Hepatocyte (in vitro differentiated cells): Measurements from ENCODE around the gene TBC1D2. TPM values are rescaled to one million over a fixed set of nuclear protein-coding genes. Genes with fewer than 3 reads are reported as not detected.

Experiments used
- DNase-seq: peaks from one replicate; pipeline ENCODE4 v3.0.0-alpha.2; 2016; ENCODE audit warnings: low spot score
- H2AFZ ChIP-seq: fragments of 200-600 bp; sonication (generic); 2 replicates; pipeline ENCODE4 v1.6.0; 2016; ENCODE audit warnings: antibody characterized with exemption, mild to moderate bottlenecking
- H3K27ac ChIP-seq: fragments of 200-600 bp; sonication (generic); 2 replicates; pipeline ENCODE4 v1.5.1; 2016; ENCODE audit warnings: mild to moderate bottlenecking
- H3K27me3 ChIP-seq: fragments of 200-600 bp; sonication (generic); 2 replicates; pipeline ENCODE4 v1.6.1; 2016
- H3K36me3 ChIP-seq: fragments of 200-600 bp; sonication (generic); replicated peaks from 2 replicates; pipeline ENCODE4 v1.5.1; 2016; ENCODE audit warnings: low read depth; ENCODE audit not compliant: insufficient read depth
- H3K4me1 ChIP-seq: fragments of 200-600 bp; sonication (generic); 2 replicates; pipeline ENCODE4 v1.5.1; 2016; ENCODE audit warnings: mild to moderate bottlenecking, moderate library complexity; ENCODE audit not compliant: insufficient read depth
- H3K4me2 ChIP-seq: fragments of 200-600 bp; sonication (generic); 2 replicates; pipeline ENCODE4 v1.6.0; 2016
- H3K4me3 ChIP-seq: fragments of 200-600 bp; sonication (generic); 2 replicates; pipeline ENCODE4 v1.5.1; 2016; ENCODE audit warnings: mild to moderate bottlenecking
- H3K79me2 ChIP-seq: fragments of 200-600 bp; sonication (generic); 2 replicates; pipeline ENCODE4 v1.6.0; 2017; ENCODE audit warnings: mild to moderate bottlenecking
- H3K9me2 ChIP-seq: fragments of 200-600 bp; sonication (generic); replicated peaks from 2 replicates; pipeline ENCODE4 v1.6.0; 2017; ENCODE audit warnings: mild to moderate bottlenecking; ENCODE audit not compliant: insufficient read depth
- H3K9me3 ChIP-seq: fragments of 200-600 bp; sonication (generic); 2 replicates; pipeline ENCODE4 v1.5.1; 2016; ENCODE audit warnings: low read depth, mild to moderate bottlenecking
- H4K20me1 ChIP-seq: fragments of 200-600 bp; sonication (generic); 2 replicates; pipeline ENCODE4 v1.6.0; 2016; ENCODE audit warnings: mild to moderate bottlenecking; ENCODE audit not compliant: insufficient read depth, poor library complexity, severe bottlenecking
- CTCF ChIP-seq: fragments of 200-600 bp; sonication (generic); IDR thresholded peaks from 2 replicates; pipeline ENCODE4 v1.5.1; 2016; ENCODE audit warnings: antibody characterized with exemption, mild to moderate bottlenecking; ENCODE audit not compliant: poor library complexity
- EZH2 ChIP-seq: fragments of 200-600 bp; sonication (generic); IDR thresholded peaks from 2 replicates; pipeline ENCODE4 v1.6.1; 2016; ENCODE audit warnings: antibody characterized with exemption, mild to moderate bottlenecking, borderline replicate concordance
- EZH2phosphoT487 ChIP-seq: fragments of 200-600 bp; sonication (generic); IDR thresholded peaks from one replicate; pipeline ENCODE4 v1.6.1; 2018; ENCODE audit warnings: antibody characterized with exemption, mild to moderate bottlenecking, low read depth, moderate library complexity; ENCODE audit not compliant: unreplicated experiment, severe bottlenecking
- WGBS: methylation state at CpG from one replicate; pipeline ENCODE4 v1.1.6; 2016; ENCODE audit warnings: low lambda C conversion rate; ENCODE audit errors: missing lambda C conversion rate; 5-methylcytosine and 5-hydroxymethylcytosine counted together
- polyA plus RNA-seq: library from polyadenylated mRNA; unstranded; fragments of >200 nt; fragmentation: Nextera tagmentation; extraction: Ambion mirVana; gene quantifications from 2 replicates; pipeline ENCODE4 v1.2.1, GENCODE V29; 2016
- total RNA-seq: library from RNA; depleted of rRNA; stranded (reverse); fragments of >200 nt; gene quantifications from 2 replicates; pipeline ENCODE4 v1.2.3, GENCODE V29; 2014

Gene TBC1D2
- total and polyA plus RNA-seq, 2 experiments from 2014 or later, result 20.0 to 31.6 TPM

- Histone ChIP-seq H3K4me3 (no peak overlapping the region), H3K27ac (no peak overlapping the region), H3K79me2 (no peaks in the 10 kb centered on the region), H3K9me3 (no peaks in the 10 kb centered on the region), H4K20me1 (no peaks in the 10 kb centered on the region), H3K36me3 (no peaks in the 10 kb centered on the region), H3K27me3 (no peaks in the 10 kb centered on the region), H3K9me2 (no peaks in the 10 kb centered on the region), H3K4me1 (no peaks in the 10 kb centered on the region), H2AFZ (no peak overlapping the region), H3K4me2 (no peak overlapping the region)
- no peak for DNase-seq
- TF ChIP-seq CTCF (no peak), EZH2phosphoT487 (no peak), EZH2 (no peak)
- WGBS, result 93% methylated on average over 6 of the region's 6 CpGs
Observed at GRCh38 chr9:98201102-98201501, 54.3 kb downstream of the TBC1D2 start.

GRCh38 chr9:98199388-98200033, 55.9 kb downstream of the TBC1D2 start:
- no peaks in the 10 kb centered on the region for H3K36me3 ChIP-seq
- no peaks in the 10 kb centered on the region for H3K79me2 ChIP-seq
- WGBS, result 87% methylated on average over 20 of the region's 20 CpGs
- H4K20me1 ChIP-seq, result no peaks in the 10 kb centered on the region
- H3K4me2 ChIP-seq, result no peak overlapping the region
- DNase-seq, result no peak
- H3K27me3 ChIP-seq, result no peaks in the 10 kb centered on the region
- no peak overlapping the region for H3K4me3 ChIP-seq
- TF ChIP-seq CTCF, result no peak
- no peak for TF ChIP-seq EZH2phosphoT487
- no peak for TF ChIP-seq EZH2
- H3K4me1 ChIP-seq, result no peaks in the 10 kb centered on the region
- H3K9me2 ChIP-seq, result no peaks in the 10 kb centered on the region
- H3K27ac ChIP-seq, result no peak overlapping the region
- no peak overlapping the region for H2AFZ ChIP-seq
- H3K9me3 ChIP-seq, result no peaks in the 10 kb centered on the region

GRCh38 chr9:98195671-98196070, 59.8 kb downstream of the TBC1D2 start:
- no peak for DNase-seq
- no peaks in the 10 kb centered on the region for H3K27me3 ChIP-seq
- H3K27ac ChIP-seq, result no peak overlapping the region
- TF ChIP-seq CTCF, result no peak
- no peak for TF ChIP-seq EZH2
- no peak for TF ChIP-seq EZH2phosphoT487
- H3K4me2 ChIP-seq, result no peak overlapping the region
- H3K4me3 ChIP-seq, result no peak overlapping the region
- H3K36me3 ChIP-seq, result no peaks in the 10 kb centered on the region
- 83% methylated on average over 4 of the region's 4 CpGs for WGBS
- H4K20me1 ChIP-seq, result no peaks in the 10 kb centered on the region
- peaks cover 6% of the 10 kb centered on the region for H3K4me1 ChIP-seq
- no peak overlapping the region for H2AFZ ChIP-seq
- no peaks in the 10 kb centered on the region for H3K9me3 ChIP-seq
- no peaks in the 10 kb centered on the region for H3K9me2 ChIP-seq
- no peaks in the 10 kb centered on the region for H3K79me2 ChIP-seq
